Epithelial cell of esophagus (primary cell): ENCODE results near the gene EEPD1.

Source experiments
- DNase-seq: peaks from one replicate; pipeline ENCODE4 v3.0.0; 2010; ENCODE audit warnings: low read depth
- H3K4me3 ChIP-seq: 2 replicates; pipeline ENCODE4 v1.5.1; 2011; ENCODE audit warnings: mild to moderate bottlenecking, low read length, control low read depth
- TF ChIP-seq, protein P1 (sequence below): IDR thresholded peaks from 2 replicates; pipeline ENCODE4 v1.5.1; 2011; ENCODE audit warnings: low read depth, mild to moderate bottlenecking, low read length, control low read depth, inconsistent platforms; ENCODE audit not compliant: insufficient read depth; ENCODE audit errors: missing control alignments

EEPD1 gene

DNA sequence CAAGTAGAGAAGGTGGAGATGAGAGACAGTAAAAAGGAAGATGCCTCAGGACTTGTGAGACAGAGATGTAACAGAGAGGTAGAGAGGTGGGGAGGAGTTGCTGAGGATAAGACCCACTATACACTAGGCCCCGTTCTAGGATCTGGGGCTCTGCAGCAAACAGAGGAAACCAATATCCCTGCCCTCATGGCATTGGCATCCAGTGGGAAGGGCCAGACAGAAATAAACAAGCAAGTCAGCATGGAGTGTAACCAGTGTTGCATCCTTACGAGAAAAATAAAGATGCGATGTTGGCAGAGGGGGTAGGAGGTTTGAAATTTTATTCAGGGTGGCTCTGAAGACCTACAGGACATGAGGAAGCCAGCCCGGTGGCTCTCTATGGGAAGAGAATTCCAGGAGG lies 22.0 kb upstream of the EEPD1 start:
- no peak for DNase-seq
- H3K4me3 ChIP-seq: no peak overlapping the region
- TF ChIP-seq, protein P1, sequence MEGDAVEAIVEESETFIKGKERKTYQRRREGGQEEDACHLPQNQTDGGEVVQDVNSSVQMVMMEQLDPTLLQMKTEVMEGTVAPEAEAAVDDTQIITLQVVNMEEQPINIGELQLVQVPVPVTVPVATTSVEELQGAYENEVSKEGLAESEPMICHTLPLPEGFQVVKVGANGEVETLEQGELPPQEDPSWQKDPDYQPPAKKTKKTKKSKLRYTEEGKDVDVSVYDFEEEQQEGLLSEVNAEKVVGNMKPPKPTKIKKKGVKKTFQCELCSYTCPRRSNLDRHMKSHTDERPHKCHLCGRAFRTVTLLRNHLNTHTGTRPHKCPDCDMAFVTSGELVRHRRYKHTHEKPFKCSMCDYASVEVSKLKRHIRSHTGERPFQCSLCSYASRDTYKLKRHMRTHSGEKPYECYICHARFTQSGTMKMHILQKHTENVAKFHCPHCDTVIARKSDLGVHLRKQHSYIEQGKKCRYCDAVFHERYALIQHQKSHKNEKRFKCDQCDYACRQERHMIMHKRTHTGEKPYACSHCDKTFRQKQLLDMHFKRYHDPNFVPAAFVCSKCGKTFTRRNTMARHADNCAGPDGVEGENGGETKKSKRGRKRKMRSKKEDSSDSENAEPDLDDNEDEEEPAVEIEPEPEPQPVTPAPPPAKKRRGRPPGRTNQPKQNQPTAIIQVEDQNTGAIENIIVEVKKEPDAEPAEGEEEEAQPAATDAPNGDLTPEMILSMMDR: no peak

DNA sequence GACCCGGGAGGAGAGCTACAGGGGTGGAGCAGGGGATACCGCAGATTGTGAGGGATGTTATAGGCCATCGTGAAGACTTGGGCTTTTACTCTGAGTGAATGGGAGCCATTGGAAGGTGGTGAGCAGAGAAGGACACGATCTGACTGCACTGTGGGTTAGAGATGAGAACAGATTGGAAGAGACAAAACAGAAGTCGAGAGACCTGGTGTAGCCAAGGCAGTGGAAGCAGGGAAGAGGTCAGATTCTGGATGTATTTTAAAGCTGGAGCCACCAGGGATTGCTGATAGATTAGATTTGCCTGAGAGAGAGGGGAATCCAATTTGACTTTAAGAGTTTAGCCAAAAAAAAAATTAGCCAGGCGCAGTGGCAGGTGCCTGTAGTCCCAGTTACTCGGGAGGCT lies 21.6 kb upstream of the EEPD1 start:
- no peak for DNase-seq
- TF ChIP-seq, protein P1: no peak
- H3K4me3 ChIP-seq: no peak overlapping the region

DNA sequence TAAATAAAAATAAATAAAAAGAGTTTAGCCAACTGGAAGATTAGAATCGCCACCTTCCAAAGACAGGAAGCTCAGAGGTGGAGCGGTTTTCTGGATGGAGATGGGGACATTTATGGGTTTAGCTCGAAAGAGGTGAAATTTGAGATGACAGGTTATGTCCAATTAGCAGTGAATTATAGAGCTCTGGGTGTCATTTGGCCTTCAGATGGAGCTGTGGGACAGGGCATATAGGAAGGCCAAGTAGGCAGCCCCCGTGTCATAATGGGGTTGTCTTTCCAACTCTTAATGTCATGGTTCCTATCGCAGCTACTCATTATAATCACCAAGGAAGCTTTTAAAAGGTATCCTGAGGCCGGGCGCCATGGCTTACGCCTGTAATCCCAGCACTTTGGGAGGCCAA lies 21.0 kb upstream of the EEPD1 start:
- H3K4me3 ChIP-seq: no peak overlapping the region
- DNase-seq: no peak
- TF ChIP-seq, protein P1: no peak

DNA sequence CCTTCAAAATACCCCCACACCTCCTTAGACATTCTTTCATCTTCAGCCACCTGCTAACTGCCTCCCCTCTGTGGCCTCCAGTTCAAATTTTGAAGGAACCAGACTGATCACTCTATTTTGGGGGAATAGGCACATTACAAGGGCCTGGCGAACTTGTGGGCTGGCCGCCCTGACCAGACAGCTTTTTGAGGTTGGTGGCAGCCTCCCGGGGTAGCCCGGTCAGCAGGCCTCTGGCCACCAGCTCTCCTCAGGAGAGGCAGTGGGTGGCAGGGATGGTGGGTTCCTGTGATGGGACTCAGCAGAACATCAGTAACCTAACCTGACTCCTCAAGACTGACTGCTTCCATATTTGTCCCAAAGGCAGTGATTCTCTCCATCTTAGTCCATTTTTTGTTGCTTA lies 17.4 kb upstream of the EEPD1 start:
- DNase-seq: no peak

DNA sequence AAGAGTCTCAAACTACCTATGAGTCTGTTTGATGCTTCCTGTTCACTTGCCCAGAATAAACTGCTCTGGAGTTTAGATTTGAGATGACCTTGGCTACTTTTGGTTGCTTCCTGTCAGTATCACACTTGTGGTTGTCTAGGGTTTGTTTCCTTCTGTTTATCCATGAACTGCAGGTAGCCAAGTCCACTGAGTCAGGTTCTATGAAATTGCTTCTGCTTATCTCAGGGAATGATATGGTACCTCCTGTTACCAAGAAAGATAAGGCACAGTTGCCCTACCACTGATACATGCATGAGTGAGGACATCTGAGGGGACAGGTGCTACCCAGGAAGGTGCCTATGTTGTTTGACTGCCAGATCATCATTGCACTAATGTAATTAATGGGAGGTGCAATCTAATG lies 15.8 kb upstream of the EEPD1 start:
- no peak for DNase-seq
- TF ChIP-seq, protein P1: no peak
- no peak overlapping the region for H3K4me3 ChIP-seq

More for the DNA sequence above, 17.4 kb upstream of the EEPD1 start:
- TF ChIP-seq, protein P1: no peak
- no peak overlapping the region for H3K4me3 ChIP-seq

DNA sequence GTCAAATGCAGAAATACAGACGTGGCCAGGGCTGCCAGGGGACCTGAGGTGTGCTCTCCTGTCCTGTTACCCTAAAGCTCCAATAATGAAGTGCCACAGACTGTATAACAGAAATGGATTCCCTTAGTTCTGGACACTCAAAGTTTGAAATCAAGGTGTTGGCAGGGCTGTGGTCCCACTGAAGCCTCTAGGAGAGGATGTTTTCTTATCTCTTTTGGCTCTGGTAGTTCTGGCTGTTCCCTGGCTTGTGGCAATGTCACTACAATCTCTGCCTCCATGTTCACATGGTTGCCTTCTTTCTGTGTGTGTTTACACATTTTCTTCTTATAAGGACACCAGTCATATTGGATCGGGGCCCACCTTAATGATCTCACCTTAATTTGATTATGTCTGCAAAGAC lies 15.3 kb upstream of the EEPD1 start:
- H3K4me3 ChIP-seq: no peak overlapping the region
- TF ChIP-seq, protein P1: no peak
- no peak for DNase-seq

DNA sequence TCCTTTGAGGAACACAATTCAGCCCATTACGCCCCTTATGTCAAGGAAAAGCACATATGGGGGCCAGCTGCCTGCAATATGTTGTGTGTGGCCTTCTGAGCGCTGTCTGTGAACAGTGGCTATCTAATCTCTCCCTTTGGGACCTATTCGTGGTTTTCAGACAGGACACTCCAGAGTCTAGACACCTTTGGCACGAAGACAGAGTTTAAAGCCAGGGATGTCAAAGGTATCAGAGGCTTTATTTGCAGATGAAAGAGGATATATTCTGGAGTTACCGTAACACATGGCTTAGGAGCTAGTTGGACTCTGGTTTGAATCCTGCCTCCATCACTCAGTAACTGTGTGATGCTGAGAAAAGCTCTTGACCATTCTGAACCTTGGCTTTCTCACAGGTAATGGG lies 14.8 kb upstream of the EEPD1 start:
- TF ChIP-seq, protein P1: no peak
- no peak for DNase-seq
- no peak overlapping the region for H3K4me3 ChIP-seq
